H7 (cell line): ENCODE measurements around the gene PUS3. TPM values are rescaled to one million over a fixed set of nuclear protein-coding genes. Genes with fewer than 3 reads are reported as not detected.
"Not testable (repeated sequence)": the region's sequence is repeated elsewhere in the genome, so short reads cannot be mapped to it uniquely, and the experiment has no call there.

Source experiments
- DNase-seq: peaks from one replicate; pipeline ENCODE4 v3.0.0; 2012
- H3K27me3 ChIP-seq: 2 replicates; pipeline ENCODE4 v1.6.0; 2011; ENCODE audit warnings: mild to moderate bottlenecking, low read length; ENCODE audit not compliant: control insufficient read depth, insufficient read depth
- H3K36me3 ChIP-seq: replicated peaks from 2 replicates; pipeline ENCODE4 v1.5.1; 2011; ENCODE audit warnings: low read length; ENCODE audit not compliant: control insufficient read depth, insufficient read depth
- H3K4me3 ChIP-seq: 2 replicates; pipeline ENCODE4 v1.5.1; 2011; ENCODE audit warnings: low read depth, mild to moderate bottlenecking, control low read depth, low read length, moderate library complexity; ENCODE audit not compliant: insufficient read depth
- total RNA-seq: library from RNA; depleted of rRNA; stranded (reverse); fragments of >200 nt; shearing (Covaris generic); gene quantifications from 2 replicates; pipeline ENCODE4 v1.2.3, GENCODE V29; 2014

The PUS3 gene
- total RNA-seq, 1 experiment from 2014 or later, result 12.7 TPM

DNA sequence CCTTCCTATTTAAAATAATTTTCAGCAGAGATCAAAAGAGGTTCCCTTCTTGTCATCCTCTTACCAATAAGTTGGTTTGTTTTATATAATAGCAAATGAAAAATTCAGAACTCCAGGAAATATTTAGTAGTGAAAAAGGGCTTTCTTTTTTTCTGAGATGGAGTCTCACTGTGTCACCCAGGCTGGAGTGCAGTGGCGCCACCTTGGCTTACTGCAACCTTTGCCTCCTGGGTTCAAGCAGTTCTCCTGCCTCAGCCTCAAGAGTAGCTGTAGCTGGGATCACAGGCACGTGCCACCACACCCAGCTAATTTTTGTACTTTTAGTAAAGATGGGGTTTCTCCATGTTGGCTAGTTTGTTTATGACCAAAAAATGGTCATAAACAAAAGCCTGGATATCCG is 11.6 kb upstream of the PUS3 start:
- H3K36me3 ChIP-seq, H3K27me3 ChIP-seq, H3K4me3 ChIP-seq, DNase-seq: not testable (repeated sequence)

GRCh38 chr11:125910226-125910849 is 7.3 kb upstream of the PUS3 start:
- Histone ChIP-seq H3K36me3 (no peaks in the 10 kb centered on the region), H3K4me3 (no peak overlapping the region), H3K27me3 (no peaks in the 10 kb centered on the region; the same call in 1 of the 2 replicates)
- DNase-seq, result no peak

- H3K27me3 ChIP-seq, result peaks cover 15% of the 10 kb centered on the region
- H3K36me3 ChIP-seq, result 0 out of 2 replicates have a peak, but pooled peaks cover 4% of the 10 kb centered on the region
- peak overlapping the region; percentile 52 for H3K4me3 ChIP-seq
- no peak for DNase-seq
Measured at GRCh38 chr11:125904678-125905077, 1.7 kb upstream of the PUS3 start.

DNA sequence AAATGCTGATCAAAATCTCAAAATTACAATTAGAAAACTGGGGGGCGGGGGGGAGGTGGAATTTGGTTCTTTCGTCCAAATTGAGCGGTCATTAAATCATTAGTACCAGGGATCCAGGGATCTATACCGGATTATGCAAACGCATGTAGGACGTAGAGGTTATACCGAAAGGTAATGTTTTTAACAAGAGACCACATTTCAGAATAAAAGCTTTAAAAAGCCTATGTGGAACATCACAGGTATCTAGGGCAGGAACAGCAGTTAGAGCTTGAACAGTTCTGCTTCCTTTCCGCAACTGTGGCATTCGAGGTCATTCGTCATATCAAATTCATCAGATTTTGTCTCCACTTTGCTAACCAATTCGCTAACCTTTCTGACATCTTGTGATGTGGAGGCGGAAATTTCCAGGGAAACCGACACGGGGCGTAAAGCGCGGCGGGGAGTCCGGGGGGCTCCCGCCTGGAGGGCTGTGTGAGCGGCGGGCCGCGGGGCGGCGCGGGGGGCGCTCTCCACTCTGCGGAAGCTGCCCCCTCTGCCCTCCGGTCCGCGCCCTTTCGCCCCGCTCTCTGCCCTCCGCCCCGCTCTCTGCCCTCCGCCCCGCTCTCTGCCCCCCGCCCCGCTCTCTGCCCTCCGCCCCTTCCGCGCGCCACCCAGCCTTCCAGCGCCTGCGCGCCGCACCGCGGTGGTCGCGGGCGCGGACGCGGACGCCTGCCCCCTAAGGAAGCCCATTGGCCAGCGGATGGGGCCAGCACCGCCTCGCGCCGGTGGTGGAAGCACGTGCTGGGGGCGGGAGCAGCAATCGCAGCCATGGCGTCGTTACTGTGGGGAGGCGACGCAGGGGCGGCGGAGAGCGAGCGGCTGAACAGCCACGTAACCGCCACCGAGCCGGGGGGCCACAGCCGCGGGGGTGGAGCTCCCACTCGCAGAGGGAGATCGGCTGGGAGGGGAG is 979 bp upstream of the PUS3 start, which contains the start of gene DDX25:
Gene DDX25 (plus strand): TSS at position 798 of the 949 bp plus-strand sequence. CDS start 10 bp downstream, at position 808.
- Histone ChIP-seq H3K4me3 (peak within 1 kb of the TSS; percentile 52), H3K36me3 (peaks cover 4% of the 10 kb centered on the region; the same call in 1 of the 2 replicates), H3K27me3 (peaks cover 15% of the 10 kb centered on the region)
- DNase-seq, result peak; percentile 93

DNA sequence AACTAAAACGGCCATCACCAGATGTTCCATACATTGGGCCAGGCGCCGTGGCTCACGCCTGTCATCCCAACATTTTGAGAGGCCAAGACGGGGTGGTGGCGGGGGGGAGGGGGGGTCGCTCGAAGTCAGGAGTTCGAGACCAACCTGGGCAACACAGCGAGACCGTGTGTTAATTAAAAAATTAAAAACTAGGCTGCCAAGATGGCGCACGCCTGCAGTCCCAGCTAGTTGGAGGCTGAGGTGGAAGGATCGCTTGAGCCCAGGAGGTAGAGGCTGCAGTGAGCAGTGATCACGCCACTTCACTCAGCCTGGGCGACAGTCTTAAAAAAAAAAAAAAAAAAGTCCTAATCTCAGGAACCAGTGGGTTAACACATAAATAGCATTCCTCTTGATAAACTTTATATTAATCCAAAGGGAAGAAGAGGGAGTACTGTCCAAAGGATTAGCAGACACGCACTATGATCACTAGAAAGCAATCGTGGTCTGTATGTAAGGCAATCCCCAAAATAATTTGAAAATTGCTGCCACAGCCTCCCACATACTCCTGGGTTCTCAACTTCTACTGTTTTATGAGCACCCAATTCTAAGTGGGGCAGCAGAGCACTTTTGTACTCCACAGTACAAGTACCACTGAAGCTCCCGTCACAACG is 604 bp downstream of the PUS3 start:
- Histone ChIP-seq H3K4me3 (peak overlapping the region; percentile 62), H3K36me3 (peaks cover 4% of the 10 kb centered on the region; the same call in 1 of the 2 replicates), H3K27me3 (peaks cover 15% of the 10 kb centered on the region)
- DNase-seq, result no peak

- no peak for DNase-seq
- Histone ChIP-seq H3K4me3 (no peak overlapping the region), H3K36me3 (peaks cover 4% of the 10 kb centered on the region; the same call in 1 of the 2 replicates), H3K27me3 (peaks cover 15% of the 10 kb centered on the region)
Measured at GRCh38 chr11:125901872-125902271, 1.1 kb downstream of the PUS3 start.

DNA sequence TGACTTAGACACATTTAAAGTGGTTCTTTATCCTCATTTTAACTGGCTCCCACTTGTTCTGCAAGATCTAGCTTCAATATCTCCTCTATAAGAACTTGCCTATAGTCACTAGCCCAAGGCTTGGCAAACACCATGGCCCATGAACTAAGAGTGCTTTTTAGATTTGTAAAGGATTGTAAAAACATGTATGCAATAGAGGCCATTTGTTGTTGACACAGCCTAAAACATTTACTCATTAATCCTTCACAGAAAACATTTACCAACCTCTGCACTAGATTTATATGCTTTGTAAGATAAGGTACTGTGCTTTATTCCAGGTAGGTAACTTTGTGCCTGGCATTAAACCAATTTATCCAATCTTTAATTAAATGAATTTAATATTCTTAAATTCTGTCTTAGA is 10.0 kb downstream of the PUS3 start:
- no peaks in the 10 kb centered on the region for H3K27me3 ChIP-seq
- DNase-seq, result no peak
- no peak overlapping the region for H3K4me3 ChIP-seq
- peaks cover 5% of the 10 kb centered on the region; the same call in 1 of the 2 replicates for H3K36me3 ChIP-seq

DNA sequence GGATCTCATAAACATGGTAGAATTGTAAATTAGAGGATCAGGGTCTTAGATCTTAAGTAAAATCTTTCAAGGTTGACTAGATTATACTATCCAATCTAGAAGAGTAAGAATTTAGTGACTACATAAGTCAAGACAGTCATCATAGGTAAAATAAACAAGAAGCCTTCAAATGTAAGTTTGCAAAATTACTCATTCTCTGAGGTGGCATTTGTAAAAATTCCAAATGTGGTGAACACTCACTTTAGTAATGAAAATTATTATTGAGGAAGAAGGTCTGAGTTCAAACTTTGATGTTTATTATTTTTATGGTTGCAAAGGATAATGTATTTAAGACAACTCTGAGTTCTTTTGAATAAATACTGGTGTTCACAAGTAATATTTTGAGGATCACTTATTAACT is 10.9 kb downstream of the PUS3 start:
- Histone ChIP-seq H3K36me3 (peaks cover 5% of the 10 kb centered on the region; the same call in 1 of the 2 replicates), H3K4me3 (no peak overlapping the region), H3K27me3 (no peaks in the 10 kb centered on the region; the same call in 1 of the 2 replicates)
- no peak for DNase-seq

GRCh38 chr11:125890447-125891100 is 12.4 kb downstream of the PUS3 start:
- Histone ChIP-seq H3K4me3 (no peak overlapping the region), H3K36me3 (peaks cover 5% of the 10 kb centered on the region; the same call in 1 of the 2 replicates), H3K27me3 (peaks cover 3% of the 10 kb centered on the region; the same call in 1 of the 2 replicates)
- no peak for DNase-seq

DNA sequence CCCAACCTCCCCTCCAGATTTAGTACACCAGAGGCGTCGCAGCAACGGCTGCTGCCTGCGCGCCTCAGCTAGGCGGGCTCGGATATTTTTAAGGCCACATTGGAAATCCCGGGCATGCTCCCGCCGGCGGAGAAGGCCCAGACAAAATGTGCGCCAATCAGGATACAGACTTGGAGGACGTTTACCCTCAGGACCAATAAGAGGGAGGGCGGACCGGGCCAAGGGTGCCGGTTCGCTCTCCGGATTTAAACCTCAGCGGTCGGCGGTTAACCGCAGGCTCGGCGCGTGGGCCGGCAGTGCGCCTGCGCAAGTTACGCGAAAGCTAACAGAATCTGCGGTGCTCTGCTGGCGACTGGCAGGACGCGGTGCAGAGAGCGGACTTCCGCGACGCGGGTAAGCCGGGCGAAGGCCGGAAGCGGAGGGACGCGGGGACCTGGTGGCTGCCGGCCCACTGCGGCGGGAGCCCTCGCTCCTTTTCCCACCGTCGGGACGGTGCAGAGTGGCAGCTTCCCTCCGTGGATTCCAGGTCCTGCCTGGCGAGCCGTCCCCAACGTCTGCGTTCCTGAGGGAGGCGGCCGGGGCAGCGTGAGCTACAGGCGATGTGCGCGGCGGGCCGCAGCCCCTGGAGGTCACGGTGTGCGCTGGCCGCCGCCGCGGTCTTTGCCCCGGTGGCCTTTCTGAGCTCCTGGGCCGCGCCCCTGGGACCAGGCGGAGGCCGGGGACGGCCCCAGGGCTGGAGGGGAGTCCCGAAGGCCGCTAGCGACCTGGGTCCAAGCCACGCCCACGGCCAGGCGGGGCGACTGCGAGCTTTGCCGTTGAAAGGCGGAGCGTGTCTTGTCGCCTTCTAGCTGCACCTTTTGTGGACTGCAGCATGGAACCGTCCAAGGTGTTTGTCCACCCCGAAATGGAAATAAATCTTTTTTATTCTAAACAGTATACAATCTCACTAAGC is 15.4 kb downstream of the PUS3 start, which contains the start of gene HYLS1:
Gene HYLS1 (plus strand): TSS at position 296 of the 952 bp plus-strand sequence. CDS start 11,701 bp downstream, outside the sequence.
- Histone ChIP-seq H3K4me3 (peak within 1 kb of the TSS; percentile 84), H3K36me3 (no peaks in the 10 kb centered on the region), H3K27me3 (peaks cover 3% of the 10 kb centered on the region; the same call in 1 of the 2 replicates)
- DNase-seq, result peak; percentile 93

- Histone ChIP-seq H3K27me3 (peaks cover 3% of the 10 kb centered on the region; the same call in 1 of the 2 replicates), H3K36me3 (no peaks in the 10 kb centered on the region), H3K4me3 (no peak overlapping the region; the same call in 1 of the 2 replicates)
- DNase-seq, result peak; percentile 28
Measured at GRCh38 chr11:125886997-125887372, 16.0 kb downstream of the PUS3 start.

GRCh38 chr11:125883375-125883774 is 19.6 kb downstream of the PUS3 start:
- no peak overlapping the region for H3K4me3 ChIP-seq
- DNase-seq, result no peak
- H3K36me3 ChIP-seq, result no peaks in the 10 kb centered on the region
- peaks cover 3% of the 10 kb centered on the region; the same call in 1 of the 2 replicates for H3K27me3 ChIP-seq

DNA sequence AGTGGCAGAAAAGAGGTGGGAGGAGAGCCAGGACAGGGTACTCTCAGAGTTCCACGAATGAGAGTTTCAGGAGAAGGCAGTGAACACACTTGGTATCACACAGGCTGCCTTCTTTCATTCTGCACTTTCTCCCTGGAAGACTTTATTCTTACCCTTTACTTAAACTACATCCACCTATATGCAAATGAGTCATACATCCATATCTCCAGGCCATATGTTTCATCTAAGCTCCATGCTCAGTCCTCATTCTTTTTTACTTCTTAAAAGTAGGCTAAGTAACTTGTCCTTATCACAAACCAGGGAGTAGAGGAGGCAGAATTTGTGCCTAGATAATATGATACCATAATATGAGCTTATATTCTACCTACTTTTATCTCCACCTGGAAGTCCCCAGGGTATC is 21.7 kb downstream of the PUS3 start:
- Histone ChIP-seq H3K36me3 (no peaks in the 10 kb centered on the region), H3K4me3 (no peak overlapping the region), H3K27me3 (no peaks in the 10 kb centered on the region)
- no peak for DNase-seq
